A549 (cell line): Measurements from ENCODE around the gene XAB2. TPM values are rescaled to one million over a fixed set of nuclear protein-coding genes. Genes with fewer than 3 reads are reported as not detected.

Experiments used
- ATAC-seq, 2 experiments: fragments of 200-7000 bp in 1 of 2; fragments of >200 bp in 1 of 2; cut with Nextera tagmentation in 1 of 2; cut with Tn5 transposase in 1 of 2; 3 replicates each; pipeline versions ENCODE4 v1.8.0 to v1.9.1; 2018 to 2020; ENCODE audit warnings: mild to moderate bottlenecking in 1 of 2, moderate library complexity in 1 of 2
- CTCF ChIA-PET: fragments of 300-600 bp; sonication (Branson Sonifier 250); formaldehyde crosslinking; extraction: SDS; loops from one replicate; lab custom pipeline; 2021; ENCODE audit warnings: antibody characterized with exemption, inconsistent platforms; lab: Yijun Ruan, JAX
- POLR2A ChIA-PET: fragments of 350-600 bp; formaldehyde crosslinking; extraction: SDS; loops from one replicate; lab custom pipeline; 2021; ENCODE audit warnings: antibody characterized with exemption, inconsistent platforms; lab: Yijun Ruan, JAX
- DNase-seq, 2 experiments: peaks; one replicate each; pipeline versions ENCODE4 v3.0.0 to v3.0.0-alpha.2; 2011 to 2016; ENCODE audit warnings: low read depth in 1 of 2, low spot score in 1 of 2
- FAIRE-seq: peaks from 2 replicates; lab custom pipeline; 2011; peaks lifted over from hg19 to GRCh38; lab: Jason Lieb, UNC
- H3K27ac ChIP-seq, 2 experiments: fragments of >200 bp; sonication (Bioruptor Twin); formaldehyde crosslinking; 3 replicates each; pipeline ENCODE4 v1.5.1; 2016 to 2017
- H3K4me1 ChIP-seq: fragments of >200 bp; sonication (Bioruptor Twin); formaldehyde crosslinking; 3 replicates; pipeline ENCODE4 v1.6.1; 2016
- H3K4me2 ChIP-seq: fragments of >200 bp; sonication (Bioruptor Twin); formaldehyde crosslinking; 3 replicates; pipeline ENCODE4 v1.6.1; 2016
- H3K4me3 ChIP-seq: fragments of >200 bp; sonication (Bioruptor Twin); formaldehyde crosslinking; 3 replicates; pipeline ENCODE4 v1.5.1; 2016
- H3K9me3 ChIP-seq: fragments of >200 bp; sonication (Bioruptor Twin); formaldehyde crosslinking; 3 replicates; pipeline ENCODE4 v1.6.1; 2016
- BCL3 ChIP-seq: fragments of >200 bp; sonication (Bioruptor Twin); formaldehyde crosslinking; IDR thresholded peaks from 3 replicates; pipeline ENCODE4 v1.6.1; 2016
- BHLHE40 ChIP-seq: IDR thresholded peaks from 2 replicates; pipeline ENCODE4 v1.6.1; 2012; ENCODE audit warnings: low read depth, low read length, inconsistent platforms
- CBX2 ChIP-seq: fragments of 200-600 bp; sonication (generic); IDR thresholded peaks from 2 replicates; pipeline ENCODE4 v1.6.1; 2016; ENCODE audit warnings: low read depth, mild to moderate bottlenecking, borderline replicate concordance
- CEBPB ChIP-seq, 2 experiments: fragments of >200 bp in 1 of 2; sonication (Bioruptor Twin) in 1 of 2; formaldehyde crosslinking in 1 of 2; IDR thresholded peaks; 2 replicates each; pipeline ENCODE4 v1.6.1; 2012 to 2016
- CHD4 ChIP-seq: fragments of 200-600 bp; sonication (generic); IDR thresholded peaks from 2 replicates; pipeline ENCODE4 v1.6.1; 2016; ENCODE audit warnings: antibody characterized with exemption, mild to moderate bottlenecking, borderline replicate concordance
- CTCF ChIP-seq: fragments of >200 bp; sonication (Bioruptor Twin); formaldehyde crosslinking; IDR thresholded peaks from 3 replicates; pipeline ENCODE4 v1.5.1; 2016
- EHMT2 ChIP-seq: fragments of 200-600 bp; sonication (generic); IDR thresholded peaks from 2 replicates; pipeline ENCODE4 v1.6.1; 2016; ENCODE audit warnings: antibody characterized with exemption, low read depth, mild to moderate bottlenecking, moderate library complexity
- ELK1 ChIP-seq: fragments of 150-350 bp; IDR thresholded peaks from 2 replicates; pipeline ENCODE4 v1.6.1; 2014; ENCODE audit warnings: low read depth, mild to moderate bottlenecking, low read length
- FOSB ChIP-seq: fragments of 250-450 bp; sonication (Bioruptor Pico); IDR thresholded peaks from 2 replicates; pipeline ENCODE4 v1.5.0; 2020; ENCODE audit warnings: mild to moderate bottlenecking, moderate library complexity
- FOSL2 ChIP-seq, 2 experiments: fragments of 450-650 bp in 1 of 2; fragments of >200 bp in 1 of 2; sonication (Bioruptor Twin) in 1 of 2; formaldehyde crosslinking; IDR thresholded peaks; 2 replicates each; pipeline versions ENCODE4 v1.5.0 to v1.6.1; 2016 to 2020; ENCODE audit warnings: mild to moderate bottlenecking in 1 of 2, moderate library complexity in 1 of 2
- HOXA7 ChIP-seq: fragments of 250-450 bp; sonication (Bioruptor Pico); IDR thresholded peaks from 2 replicates; pipeline ENCODE4 v1.5.0; 2020; ENCODE audit warnings: mild to moderate bottlenecking, moderate library complexity
- HOXB13 ChIP-seq: fragments of 250-450 bp; sonication (Bioruptor Pico); IDR thresholded peaks from 2 replicates; pipeline ENCODE4 v1.5.0; 2020; ENCODE audit warnings: low read depth, mild to moderate bottlenecking, moderate library complexity
- MYC ChIP-seq: IDR thresholded peaks from 2 replicates; pipeline ENCODE4 v1.6.1; 2012; ENCODE audit warnings: mild to moderate bottlenecking, inconsistent platforms, low read length, improper control_type of control experiment, borderline replicate concordance
- POLR2A ChIP-seq: IDR thresholded peaks from 2 replicates; pipeline ENCODE4 v1.6.1; 2012; ENCODE audit warnings: mild to moderate bottlenecking, low read length
- REST ChIP-seq: fragments of 200-600 bp; sonication (generic); IDR thresholded peaks from 2 replicates; pipeline ENCODE4 v1.6.1; 2016; ENCODE audit warnings: antibody characterized with exemption, mild to moderate bottlenecking, moderate library complexity
- ZC3H11A ChIP-seq: fragments of 450-650 bp; IDR thresholded peaks from 2 replicates; pipeline ENCODE4 v1.6.1; 2014; ENCODE audit warnings: antibody characterized with exemption, mild to moderate bottlenecking
- ZNF302 ChIP-seq: fragments of 250-450 bp; sonication (Bioruptor Pico); IDR thresholded peaks from 2 replicates; pipeline ENCODE4 v1.9.0; 2021; ENCODE audit warnings: inconsistent platforms, mild to moderate bottlenecking, moderate library complexity
- WGBS: methylation state at CpG from one replicate; pipeline ENCODE4 v1.1.6; 2017; ENCODE audit errors: missing lambda C conversion rate; 5-methylcytosine and 5-hydroxymethylcytosine counted together
- polyA plus RNA-seq, 4 experiments: library from polyadenylated mRNA; depleted of rRNA in 3 of 4; stranded (reverse); fragments of >200 nt; fragmentation: RNase III in 1 of 4; extraction: RNeasy Plus Mini Kit Qiagen cat#74134 plus additional on column Dnase treatment in 1 of 4; gene quantifications; 2 replicates in 3 of 4; 3 replicates in 1 of 4; pipeline ENCODE4 v1.2.3, GENCODE V29; 2011 to 2017

Gene XAB2
- polyA plus RNA-seq, 2 of the 4 experiments (the other 2 are of a cell fraction), result 15.0 to 21.2 TPM

GRCh38 chr19:7632340-7633203 is 3.2 kb upstream of the XAB2 start:
- ChIA-PET CTCF (interaction anchor here (1.3 to 2.2 kb wide), 2 partner anchors 48 to 64 kb away, joined by 5 to 12 read pairs; partner anchors contain the start of gene TRAPPC5), POLR2A (interaction anchor here (2.3 kb wide), 1 partner anchor 8 kb away, joined by 6 read pairs; no protein-coding TSS in a partner anchor)
- WGBS, result 87% methylated on average over 15 of the region's 40 CpGs
- Histone ChIP-seq H3K4me1 (peaks cover 14% of the 10 kb centered on the region; the same call in 1 of the 3 replicates), H3K4me3 (no peak overlapping the region), H3K9me3 (no peaks in the 10 kb centered on the region), H3K27ac (no peak overlapping the region), H3K4me2 (no peak overlapping the region)
- DNase-seq (no peak), ATAC-seq (no peak), FAIRE-seq (no peak)
- no peak for TF ChIP-seq ELK1
- TF ChIP-seq BHLHE40, result no peak
- no peak for TF ChIP-seq CBX2
- TF ChIP-seq HOXB13 (CRISPR knock-in tag), result no peak
- TF ChIP-seq REST, result no peak
- no peak for TF ChIP-seq ZNF302 (CRISPR knock-in tag)
- no peak for TF ChIP-seq CEBPB (IDR thresholded peaks at IDR 0.05)
- no peak for TF ChIP-seq FOSB (CRISPR knock-in tag)

GRCh38 chr19:7631577-7631976 is 2.2 kb upstream of the XAB2 start:
- no peaks in the 10 kb centered on the region for H3K9me3 ChIP-seq
- FAIRE-seq (no peak), ATAC-seq (no peak), DNase-seq (no peak)
- POLR2A ChIA-PET, result no interaction called here
- no peak overlapping the region for H3K27ac ChIP-seq
- CTCF ChIA-PET, result interaction anchor here (1.0 to 2.4 kb wide), 4 partner anchors 20 to 277 kb away, joined by 3 to 7 read pairs (median 4); partner anchors contain the start of gene TRAPPC5
- H3K4me3 ChIP-seq, result no peak overlapping the region
- H3K4me2 ChIP-seq, result no peak overlapping the region
- peaks cover 14% of the 10 kb centered on the region; the same call in 1 of the 3 replicates for H3K4me1 ChIP-seq
- 72% methylated on average over 8 of the region's 12 CpGs for WGBS
- TF ChIP-seq CBX2 (no peak), BCL3 (no peak)

GRCh38 chr19:7628589-7629311 is 595 bp downstream of the XAB2 start:
- ATAC-seq, result no peak
- CTCF ChIA-PET, result interaction anchor here (1.1 to 1.6 kb wide), 2 partner anchors 24 to 52 kb away, joined by 3 to 5 read pairs; partner anchors contain the start of gene TRAPPC5
- H3K27ac ChIP-seq, result peak overlapping the region; percentile 76 to 88
- TF ChIP-seq MYC, result no peak
- no peak for TF ChIP-seq EHMT2
- no peak for TF ChIP-seq CBX2
- TF ChIP-seq ELK1, result no peak
- TF ChIP-seq ZNF302 (CRISPR knock-in tag), result no peak
- TF ChIP-seq ZC3H11A, result no peak
- TF ChIP-seq CTCF, result no peak
- TF ChIP-seq FOSL2 (IDR thresholded peaks at IDR 0.05), result no peak
- no peak for TF ChIP-seq FOSL2 (CRISPR knock-in tag; IDR thresholded peaks at IDR 0.05)
- TF ChIP-seq POLR2A, result no peak
- TF ChIP-seq HOXA7, result no peak
- TF ChIP-seq CHD4, result no peak

More at GRCh38 chr19:7628589-7629311, 595 bp downstream of the XAB2 start:
- no peaks in the 10 kb centered on the region for H3K9me3 ChIP-seq
- WGBS, result 1% methylated on average over 15 of the region's 15 CpGs
- FAIRE-seq (no peak), DNase-seq (no peak)
- peaks cover 14% of the 10 kb centered on the region; the same call in 1 of the 3 replicates for H3K4me1 ChIP-seq
- peak overlapping the region; percentile 97 for H3K4me2 ChIP-seq
- peak overlapping the region; percentile 96 for H3K4me3 ChIP-seq
- POLR2A ChIA-PET, result interaction anchor here (1.0 to 1.1 kb wide), 3 partner anchors 16 to 39 kb away, joined by 3 to 4 read pairs (median 3); no protein-coding TSS in a partner anchor
